ENCODE measurements around the gene ST6GAL1.

DNA sequence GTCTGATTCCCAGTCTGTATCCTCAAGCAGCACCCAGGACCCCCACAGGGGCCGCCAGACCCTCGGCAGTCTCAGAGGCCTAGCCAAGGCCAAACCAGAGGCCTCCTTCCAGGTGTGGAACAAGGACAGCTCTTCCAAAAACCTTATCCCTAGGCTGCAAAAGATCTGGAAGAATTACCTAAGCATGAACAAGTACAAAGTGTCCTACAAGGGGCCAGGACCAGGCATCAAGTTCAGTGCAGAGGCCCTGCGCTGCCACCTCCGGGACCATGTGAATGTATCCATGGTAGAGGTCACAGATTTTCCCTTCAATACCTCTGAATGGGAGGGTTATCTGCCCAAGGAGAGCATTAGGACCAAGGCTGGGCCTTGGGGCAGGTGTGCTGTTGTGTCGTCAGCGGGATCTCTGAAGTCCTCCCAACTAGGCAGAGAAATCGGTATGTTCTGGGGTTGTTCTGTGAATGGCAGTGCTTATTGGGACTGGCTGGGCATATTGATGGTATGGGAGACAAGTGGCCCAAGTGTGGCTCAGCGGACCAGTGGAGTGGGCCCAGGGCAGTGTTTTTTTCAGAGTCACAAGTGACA, 112.6 kb downstream of the ST6GAL1 start:
- TF ChIP-seq, protein P1, sequence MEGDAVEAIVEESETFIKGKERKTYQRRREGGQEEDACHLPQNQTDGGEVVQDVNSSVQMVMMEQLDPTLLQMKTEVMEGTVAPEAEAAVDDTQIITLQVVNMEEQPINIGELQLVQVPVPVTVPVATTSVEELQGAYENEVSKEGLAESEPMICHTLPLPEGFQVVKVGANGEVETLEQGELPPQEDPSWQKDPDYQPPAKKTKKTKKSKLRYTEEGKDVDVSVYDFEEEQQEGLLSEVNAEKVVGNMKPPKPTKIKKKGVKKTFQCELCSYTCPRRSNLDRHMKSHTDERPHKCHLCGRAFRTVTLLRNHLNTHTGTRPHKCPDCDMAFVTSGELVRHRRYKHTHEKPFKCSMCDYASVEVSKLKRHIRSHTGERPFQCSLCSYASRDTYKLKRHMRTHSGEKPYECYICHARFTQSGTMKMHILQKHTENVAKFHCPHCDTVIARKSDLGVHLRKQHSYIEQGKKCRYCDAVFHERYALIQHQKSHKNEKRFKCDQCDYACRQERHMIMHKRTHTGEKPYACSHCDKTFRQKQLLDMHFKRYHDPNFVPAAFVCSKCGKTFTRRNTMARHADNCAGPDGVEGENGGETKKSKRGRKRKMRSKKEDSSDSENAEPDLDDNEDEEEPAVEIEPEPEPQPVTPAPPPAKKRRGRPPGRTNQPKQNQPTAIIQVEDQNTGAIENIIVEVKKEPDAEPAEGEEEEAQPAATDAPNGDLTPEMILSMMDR (IDR thresholded peaks at IDR 0.05; ENCODE audit: insufficient read depth, low read depth, low read length): no peak
- no peak for TF ChIP-seq EZH2 (IDR thresholded peaks at IDR 0.05; ENCODE audit: insufficient read depth, low read length)

All from astrocyte (in vitro differentiated cells and primary cell).